Keratinocyte (primary cell): ENCODE results near the gene ABCG1. TPM values are rescaled to one million over a fixed set of nuclear protein-coding genes. Genes with fewer than 3 reads are reported as not detected.

Experiments used
- DNase-seq: peaks from one replicate; pipeline ENCODE4 v3.0.0-alpha.2; 2011; ENCODE audit warnings: low read depth, missing footprints, low spot score
- FAIRE-seq: peaks from 2 replicates; lab custom pipeline; 2011; peaks lifted over from hg19 to GRCh38; lab: Jason Lieb, UNC
- H2AFZ ChIP-seq: 2 replicates; pipeline ENCODE4 v1.6.0; 2012; ENCODE audit warnings: low read length, control low read depth, inconsistent platforms; ENCODE audit not compliant: control insufficient read depth
- H3K27ac ChIP-seq: 2 replicates; pipeline ENCODE4 v1.5.1; 2011; ENCODE audit warnings: low read length; ENCODE audit not compliant: control insufficient read depth, insufficient read depth
- H3K27me3 ChIP-seq: 3 replicates; pipeline ENCODE4 v1.6.0; 2011; ENCODE audit warnings: low read length; ENCODE audit not compliant: control insufficient read depth, insufficient read depth; ENCODE audit errors: extremely low read depth
- H3K36me3 ChIP-seq, 2 experiments: 2 replicates in 1 of 2; 3 replicates in 1 of 2; pipeline ENCODE4 v1.5.1; 2011; ENCODE audit warnings: low read length in 2 of 2, mild to moderate bottlenecking in 1 of 2; ENCODE audit not compliant: control insufficient read depth in 2 of 2, insufficient read depth in 2 of 2; ENCODE audit errors: extremely low read depth in 1 of 2
- H3K4me1 ChIP-seq: 3 replicates; pipeline ENCODE4 v1.5.1; 2011; ENCODE audit warnings: low read length; ENCODE audit not compliant: control insufficient read depth, insufficient read depth; ENCODE audit errors: extremely low read depth
- H3K4me2 ChIP-seq: 3 replicates; pipeline ENCODE4 v1.6.0; 2011; ENCODE audit warnings: low read depth, low read length; ENCODE audit not compliant: control insufficient read depth, insufficient read depth; ENCODE audit errors: extremely low read depth
- H3K4me3 ChIP-seq, 3 experiments: fragments of 200-600 bp in 1 of 3; sonication (generic) in 1 of 3; 2 replicates in 2 of 3; 3 replicates in 1 of 3; pipeline ENCODE4 v1.5.1; 2011 to 2016; ENCODE audit warnings: low read length in 3 of 3, mild to moderate bottlenecking in 3 of 3, control low read depth in 2 of 3, inconsistent platforms in 1 of 3, low read depth in 1 of 3, mixed read lengths in 1 of 3, mixed run types in 1 of 3, moderate library complexity in 1 of 3; ENCODE audit not compliant: control insufficient read depth in 2 of 3, insufficient read depth in 2 of 3; ENCODE audit errors: extremely low read depth in 1 of 3
- H3K79me2 ChIP-seq: 2 replicates; pipeline ENCODE4 v1.6.0; 2012; ENCODE audit warnings: low read length; ENCODE audit not compliant: control insufficient read depth, insufficient read depth
- H3K9ac ChIP-seq: 3 replicates; pipeline ENCODE4 v1.6.0; 2011; ENCODE audit warnings: low read length; ENCODE audit not compliant: control insufficient read depth, insufficient read depth; ENCODE audit errors: extremely low read depth
- H3K9me1 ChIP-seq: 3 replicates; pipeline ENCODE4 v1.6.0; 2011; ENCODE audit warnings: low read length; ENCODE audit not compliant: control insufficient read depth, insufficient read depth; ENCODE audit errors: extremely low read depth
- H3K9me3 ChIP-seq: 2 replicates; pipeline ENCODE4 v1.5.1; 2012; ENCODE audit warnings: low read depth, low read length; ENCODE audit not compliant: control insufficient read depth
- H4K20me1 ChIP-seq: 3 replicates; pipeline ENCODE4 v1.6.0; 2011; ENCODE audit warnings: low read length; ENCODE audit not compliant: control insufficient read depth, insufficient read depth; ENCODE audit errors: extremely low read depth
- CTCF ChIP-seq, 3 experiments: IDR thresholded peaks in 1 of 3; conservative IDR thresholded peaks in 1 of 3; optimal IDR thresholded peaks in 1 of 3; 2 replicates in 2 of 3; 3 replicates in 1 of 3; pipeline versions ENCODE3 to v1.5.1; 2011; ENCODE audit warnings: low read length in 3 of 3, mild to moderate bottlenecking in 3 of 3, moderate library complexity in 2 of 3, control low read depth in 1 of 3, inconsistent platforms in 1 of 3; ENCODE audit not compliant: insufficient read depth in 2 of 3; ENCODE audit errors: extremely low read depth in 1 of 3
- EZH2 ChIP-seq: IDR thresholded peaks from one replicate; pipeline ENCODE4 v1.6.1; 2012; ENCODE audit warnings: inconsistent platforms, mild to moderate bottlenecking, low read length, moderate library complexity
- dilution Hi-C: fragments of 300-500 bp; cut with MboI; formaldehyde crosslinking; loops from one replicate; pipeline ENCODE4 v1.7.0; 2020; ENCODE audit warnings: low sequenced_read_pairs; ENCODE audit not compliant: extremely low pct_ligation_motif_present
- polyA plus RNA-seq, 5 experiments: library from polyadenylated mRNA; depleted of rRNA in 3 of 5; stranded (reverse) in 3 of 5; stranded (forward) in 1 of 5; unstranded in 1 of 5; fragments of >200 nt; gene quantifications; 1 replicate in 1 of 5; 2 replicates in 3 of 5; 3 replicates in 1 of 5; pipeline versions ENCODE4 v1.2.1 to v1.2.3, GENCODE V29; 2011 to 2012; ENCODE audit warnings: missing spikeins in 2 of 5, low read depth in 1 of 5, low replicate concordance in 1 of 5

Gene ABCG1
- polyA plus RNA-seq, 1 donor (not counting 4 experiments of a cell fraction or from before 2014, with no cell fraction given), result 3.3 TPM

DNA sequence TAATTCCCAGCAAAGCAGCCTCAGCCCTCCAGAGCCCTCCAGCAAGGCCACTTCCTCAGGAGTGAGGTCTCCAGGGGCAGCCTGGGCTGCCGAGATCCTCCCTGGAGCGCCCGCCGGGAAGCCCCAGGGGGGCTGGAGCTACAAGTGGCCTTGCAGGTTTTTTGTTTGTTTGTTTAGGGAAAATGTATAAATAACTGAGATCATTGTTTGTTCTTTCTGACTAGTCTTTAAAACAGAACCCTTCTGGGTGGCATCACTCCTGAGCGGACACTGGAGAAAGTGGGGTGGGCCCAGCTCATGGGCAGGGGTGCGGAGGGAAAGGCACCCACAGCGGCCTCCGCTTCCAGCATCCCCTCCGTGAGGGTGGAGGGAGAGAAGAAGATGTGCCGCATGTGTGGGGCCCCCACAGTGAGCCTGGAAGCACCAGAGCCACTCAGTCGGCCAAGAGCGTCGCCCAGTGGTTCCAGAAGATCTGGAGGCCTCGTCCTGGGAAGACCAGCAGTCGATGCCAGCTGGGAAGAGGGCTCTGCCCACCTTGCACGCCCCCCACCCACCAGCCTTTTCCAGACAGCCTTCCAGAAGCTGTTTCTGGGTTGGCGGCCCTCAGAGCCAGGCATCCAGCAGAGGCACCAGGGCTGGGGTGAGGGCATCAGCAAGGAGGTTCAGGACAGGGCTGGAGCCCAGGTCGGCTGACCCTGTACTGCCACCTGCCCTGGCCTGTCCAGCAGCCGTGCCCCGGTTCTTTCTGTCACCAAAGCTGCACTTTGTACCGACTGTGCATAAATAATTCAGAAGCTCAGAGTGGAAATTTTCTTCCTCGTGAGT lies 61.6 kb downstream of the ABCG1 start:
- Histone ChIP-seq H3K36me3 (no peaks in the 10 kb centered on the region), H3K27me3 (no peaks in the 10 kb centered on the region), H3K27ac (no peak overlapping the region), H2AFZ (no peak overlapping the region), H4K20me1 (no peaks in the 10 kb centered on the region), H3K4me3 (no peak overlapping the region), H3K79me2 (no peaks in the 10 kb centered on the region), H3K4me2 (no peak overlapping the region), H3K9ac (no peak overlapping the region), H3K9me1 (no peaks in the 10 kb centered on the region), H3K4me1 (no peaks in the 10 kb centered on the region), H3K9me3 (no peaks in the 10 kb centered on the region)
- dilution Hi-C loops, result no loop called here
- TF ChIP-seq EZH2 (no peak), CTCF (optimal IDR thresholded peaks at IDR 0.05 in 1 of 3, IDR thresholded peaks at IDR 0.05 in 1 of 3, conservative IDR thresholded peaks at IDR 0.05 in 1 of 3; ENCODE audit: extremely low read depth in 1 of 3, insufficient read depth in 2 of 3, low read length in 3 of 3) (no peak)
- no peak for DNase-seq
- FAIRE-seq, result no peak

DNA sequence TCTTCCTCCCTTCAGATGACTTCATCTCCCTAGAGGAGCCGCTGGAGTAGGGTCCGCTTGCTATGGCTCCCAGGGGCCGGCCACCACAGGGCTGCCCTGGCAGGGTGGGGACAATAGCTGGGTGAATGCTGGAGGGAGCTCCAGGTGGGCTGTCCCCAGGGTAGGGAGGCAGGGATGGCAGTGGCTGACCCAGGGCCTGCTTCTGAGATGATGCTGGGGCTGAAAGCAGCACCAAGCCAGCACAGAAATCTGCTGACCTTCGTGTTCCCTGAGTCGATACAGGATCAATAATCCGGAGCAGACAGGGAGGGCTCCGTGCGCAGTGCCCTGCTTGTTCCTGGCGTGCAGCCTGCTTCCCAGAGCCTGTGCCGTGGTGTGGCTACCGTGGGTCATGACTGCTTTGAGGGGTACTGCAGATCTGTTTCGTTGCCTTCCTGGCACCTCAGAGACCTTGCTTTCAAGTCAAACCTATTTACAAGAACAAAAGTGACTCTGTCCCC lies 62.3 kb downstream of the ABCG1 start:
- Histone ChIP-seq H3K79me2 (no peaks in the 10 kb centered on the region), H3K27me3 (no peaks in the 10 kb centered on the region), H2AFZ (no peak overlapping the region), H3K9me1 (no peaks in the 10 kb centered on the region), H3K27ac (no peak overlapping the region), H3K4me2 (no peak overlapping the region), H3K4me3 (no peak overlapping the region), H3K36me3 (no peaks in the 10 kb centered on the region), H3K4me1 (no peaks in the 10 kb centered on the region), H4K20me1 (no peaks in the 10 kb centered on the region), H3K9ac (no peak overlapping the region), H3K9me3 (no peaks in the 10 kb centered on the region)
- no peak for TF ChIP-seq CTCF (optimal IDR thresholded peaks at IDR 0.05 in 1 of 3, IDR thresholded peaks at IDR 0.05 in 1 of 3, conservative IDR thresholded peaks at IDR 0.05 in 1 of 3; ENCODE audit: extremely low read depth in 1 of 3, insufficient read depth in 2 of 3, low read length in 3 of 3)
- no peak for TF ChIP-seq EZH2
- no peak for DNase-seq
- no peak for FAIRE-seq
- dilution Hi-C loops, result no loop called here
